HL-60 (cell line): ENCODE data around the gene SLTM.

Experiments used
- DNase-seq, 2 experiments: peaks; one replicate each; pipeline ENCODE4 v3.0.0-alpha.2; 2010 to 2020; ENCODE audit warnings: low read depth in 1 of 2, low spot score in 1 of 2
- H3K27ac ChIP-seq: fragments of 250-450 bp; sonication (Bioruptor Pico); replicated peaks from 2 replicates; pipeline ENCODE4 v1.5.1; 2020; ENCODE audit warnings: mild to moderate bottlenecking, moderate library complexity
- H3K27me3 ChIP-seq: fragments of 250-450 bp; sonication (Bioruptor Pico); 2 replicates; pipeline ENCODE4 v1.5.1; 2021; ENCODE audit warnings: mild to moderate bottlenecking, moderate library complexity; ENCODE audit not compliant: insufficient read depth, poor library complexity, severe bottlenecking
- H3K4me3 ChIP-seq: replicated peaks from 2 replicates; pipeline ENCODE4 v1.5.1; 2011; ENCODE audit warnings: mild to moderate bottlenecking, control low read depth, low read length; ENCODE audit not compliant: insufficient read depth
- GABPA ChIP-seq: IDR thresholded peaks from 2 replicates; pipeline ENCODE4 v1.6.1; 2012; ENCODE audit warnings: low read depth
- POLR2AphosphoS5 ChIP-seq: IDR thresholded peaks from 2 replicates; pipeline ENCODE4 v1.6.1; 2012; ENCODE audit warnings: low read depth
- REST ChIP-seq: IDR thresholded peaks from 2 replicates; pipeline ENCODE4 v1.6.1; 2012; ENCODE audit warnings: low read depth; ENCODE audit not compliant: insufficient replicate concordance
- SPI1 ChIP-seq: IDR thresholded peaks from 2 replicates; pipeline ENCODE4 v1.6.1; 2012; ENCODE audit warnings: low read depth, mild to moderate bottlenecking, borderline replicate concordance
- long read RNA-seq: library from polyadenylated mRNA; unstranded; transcript quantifications from one replicate; pipeline ENCODE4 v2.0.0, GENCODE V29; 2020
- TF ChIP-seq, protein P1 (sequence below): IDR thresholded peaks from one replicate; pipeline ENCODE4 v1.5.1; 2011; ENCODE audit warnings: low read length, control low read depth, inconsistent platforms; ENCODE audit not compliant: insufficient read depth

The SLTM gene
- long read RNA-seq, transcript SLTM-201 (11 exons, 1,373 nt) = major isoform, 20 of 92 reads
- long read RNA-seq, partial matches to known transcripts = 47 of 92 reads
- long read RNA-seq, other reads (novel, unspliced or antisense) = 24 of 92 reads

DNA sequence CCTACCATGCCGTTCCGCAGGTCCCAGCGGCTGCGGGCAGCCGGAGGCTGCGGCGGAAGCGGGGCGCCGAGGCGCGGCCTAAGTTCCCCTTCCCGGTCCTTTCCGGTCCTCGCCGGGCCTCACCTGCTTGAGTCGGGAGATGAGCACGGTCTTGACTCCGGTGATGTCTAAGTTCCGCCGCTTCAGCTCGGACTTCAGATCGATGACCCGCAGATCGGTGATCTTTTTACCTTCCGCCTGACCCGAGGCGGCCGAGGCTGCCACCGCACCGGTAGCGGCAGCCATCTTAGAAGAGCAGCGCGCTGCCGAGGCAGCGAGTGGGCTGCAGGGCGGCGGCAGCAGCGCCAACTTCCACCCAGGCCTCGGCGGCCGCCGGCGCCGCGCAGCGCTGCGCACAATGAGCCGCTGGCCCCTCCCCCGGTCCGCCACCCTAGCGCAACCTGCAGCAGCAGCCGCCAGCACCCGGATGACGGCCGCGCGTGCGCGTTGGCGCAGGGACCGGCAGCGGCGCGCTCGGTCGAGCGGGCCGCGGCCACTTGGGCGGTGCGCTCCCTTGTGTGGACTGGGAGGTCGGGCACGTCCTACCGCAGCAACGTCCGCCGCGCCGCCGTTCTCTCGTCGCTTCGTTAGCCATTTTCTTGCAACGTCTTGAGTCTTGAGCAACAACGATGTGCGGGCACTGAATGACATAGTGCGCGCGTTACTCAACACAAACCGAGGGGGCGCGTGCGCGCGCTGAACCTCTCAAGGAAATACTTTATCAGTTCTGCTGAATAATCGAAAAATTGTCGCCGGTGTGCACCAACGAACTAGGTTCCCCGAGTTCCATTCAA is at the start of gene SLTM:
SLTM (minus strand) TSS at position 399 of the 833 bp plus-strand sequence; CDS start at position 285, 114 bp downstream.
- H3K27me3 ChIP-seq = no peaks in the 10 kb centered on the region
- H3K27ac ChIP-seq = peak within 1 kb of the TSS; percentile 98
- DNase-seq = peak; percentile 90 to 95
- TF ChIP-seq SPI1 (peak; percentile 2; the same call in 1 of the 2 replicates), POLR2AphosphoS5 (peak; percentile 90), GABPA (peak; percentile 73), REST (peak; percentile 79)
- TF ChIP-seq, protein P1, sequence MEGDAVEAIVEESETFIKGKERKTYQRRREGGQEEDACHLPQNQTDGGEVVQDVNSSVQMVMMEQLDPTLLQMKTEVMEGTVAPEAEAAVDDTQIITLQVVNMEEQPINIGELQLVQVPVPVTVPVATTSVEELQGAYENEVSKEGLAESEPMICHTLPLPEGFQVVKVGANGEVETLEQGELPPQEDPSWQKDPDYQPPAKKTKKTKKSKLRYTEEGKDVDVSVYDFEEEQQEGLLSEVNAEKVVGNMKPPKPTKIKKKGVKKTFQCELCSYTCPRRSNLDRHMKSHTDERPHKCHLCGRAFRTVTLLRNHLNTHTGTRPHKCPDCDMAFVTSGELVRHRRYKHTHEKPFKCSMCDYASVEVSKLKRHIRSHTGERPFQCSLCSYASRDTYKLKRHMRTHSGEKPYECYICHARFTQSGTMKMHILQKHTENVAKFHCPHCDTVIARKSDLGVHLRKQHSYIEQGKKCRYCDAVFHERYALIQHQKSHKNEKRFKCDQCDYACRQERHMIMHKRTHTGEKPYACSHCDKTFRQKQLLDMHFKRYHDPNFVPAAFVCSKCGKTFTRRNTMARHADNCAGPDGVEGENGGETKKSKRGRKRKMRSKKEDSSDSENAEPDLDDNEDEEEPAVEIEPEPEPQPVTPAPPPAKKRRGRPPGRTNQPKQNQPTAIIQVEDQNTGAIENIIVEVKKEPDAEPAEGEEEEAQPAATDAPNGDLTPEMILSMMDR = no peak
- peak within 1 kb of the TSS; percentile 69 for H3K4me3 ChIP-seq

- Histone ChIP-seq H3K27me3 (no peaks in the 10 kb centered on the region), H3K4me3 (no peak overlapping the region), H3K27ac (no peak overlapping the region)
- TF ChIP-seq SPI1 = no peak
- DNase-seq = no peak
Measured at GRCh38 chr15:58983261-58983660, 49.8 kb upstream of the SLTM start.

DNA sequence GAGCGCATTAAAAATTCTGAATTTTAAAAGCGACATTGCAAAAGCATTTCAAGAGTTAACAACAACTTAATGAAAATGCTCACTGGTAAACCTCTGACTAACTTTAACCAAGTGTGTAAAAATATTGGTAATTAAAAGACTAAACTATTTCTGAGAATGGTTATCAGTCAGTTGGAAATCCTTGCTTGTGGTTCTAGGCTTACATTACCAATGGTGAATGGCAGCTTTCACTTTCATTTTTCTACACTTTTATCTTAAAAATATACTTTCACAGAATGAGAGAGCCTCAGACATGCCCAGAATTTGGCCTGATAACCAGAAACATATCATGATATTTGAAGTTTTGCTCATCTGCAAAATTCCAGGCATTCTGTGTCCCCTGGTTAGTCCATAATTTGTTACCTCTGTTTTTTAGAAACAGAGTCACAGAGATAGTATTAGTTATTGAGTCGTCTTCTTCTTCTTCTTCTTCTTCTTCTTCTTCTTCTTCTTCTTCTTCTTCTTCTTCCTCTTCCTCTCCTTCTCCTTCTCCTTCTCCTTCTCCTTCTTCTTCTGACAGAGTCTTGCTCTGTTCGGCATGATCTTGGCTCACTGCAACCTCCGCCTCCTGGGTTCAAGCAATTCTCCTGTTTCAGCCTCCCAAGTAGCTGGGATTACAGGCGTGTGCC is 48.5 kb upstream of the SLTM start:
- DNase-seq = no peak
- H3K27me3 ChIP-seq = no peaks in the 10 kb centered on the region
- TF ChIP-seq GABPA = no peak
- no peak for TF ChIP-seq REST
- TF ChIP-seq POLR2AphosphoS5 = no peak
- no peak for TF ChIP-seq SPI1
- TF ChIP-seq, protein P1 = no peak
- no peak overlapping the region for H3K4me3 ChIP-seq
- no peak overlapping the region for H3K27ac ChIP-seq

DNA sequence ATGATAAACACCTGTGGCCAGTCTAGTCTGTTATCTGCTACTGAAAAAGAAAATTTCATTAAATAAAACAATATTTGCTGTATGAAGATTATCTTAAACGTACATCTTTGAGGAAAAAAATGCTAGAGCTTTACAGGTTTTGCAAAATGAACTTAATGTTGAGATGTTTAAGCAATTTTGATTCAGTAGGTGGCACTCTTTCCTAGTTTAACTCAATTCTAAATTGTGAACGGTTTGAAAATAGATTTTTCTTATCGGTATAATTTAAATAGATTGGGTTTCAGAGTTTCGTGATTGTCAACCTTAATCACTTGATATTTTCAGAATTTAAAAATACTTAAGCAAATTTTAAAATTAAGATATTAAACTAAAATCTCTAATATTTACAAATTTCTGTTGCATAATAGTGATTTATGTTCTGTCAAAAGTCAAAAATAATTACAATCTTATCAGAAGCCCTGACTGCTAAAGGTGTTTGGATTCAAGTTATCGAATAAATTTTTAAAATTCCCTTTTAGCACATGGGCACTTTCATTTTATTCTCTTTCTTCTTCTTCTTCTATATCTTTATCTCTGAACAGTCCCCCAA is 47.0 kb upstream of the SLTM start:
- H3K27ac ChIP-seq = no peak overlapping the region
- TF ChIP-seq REST (no peak), SPI1 (no peak), GABPA (no peak), POLR2AphosphoS5 (no peak)
- TF ChIP-seq, protein P1 = peak; percentile 9
- no peak overlapping the region for H3K4me3 ChIP-seq
- H3K27me3 ChIP-seq = no peaks in the 10 kb centered on the region
- no peak for DNase-seq
